Measurements from ENCODE around the gene IGDCC3.
"Not testable (repeated sequence)": the region's sequence is repeated elsewhere in the genome, so short reads cannot be mapped to it uniquely, and the experiment has no call there.

Gene IGDCC3

GRCh38 chr15:65406424-65407000 is 28.7 kb upstream of the IGDCC3 start:
- DNase-seq (ENCODE audit: low read depth in 2 of 2, low spot score in 1 of 2): no peak

GRCh38 chr15:65405791-65406423 is 28.1 kb upstream of the IGDCC3 start:
- DNase-seq (ENCODE audit: low read depth in 2 of 2, low spot score in 1 of 2): no peak

- no peak for DNase-seq (ENCODE audit: low read depth in 2 of 2, low spot score in 1 of 2)
Measured at GRCh38 chr15:65404186-65404872, 26.5 kb upstream of the IGDCC3 start.

- DNase-seq (ENCODE audit: low read depth in 2 of 2, low spot score in 1 of 2): no peak
Measured at GRCh38 chr15:65402961-65403360, 25.2 kb upstream of the IGDCC3 start.

- no peak for DNase-seq (ENCODE audit: low read depth in 2 of 2, low spot score in 1 of 2)
Measured at GRCh38 chr15:65401611-65402240, 23.9 kb upstream of the IGDCC3 start.

- peak in 1 of 2 donors; percentile 13 for DNase-seq (ENCODE audit: low read depth in 2 of 2, low spot score in 1 of 2)
Measured at GRCh38 chr15:65400760-65401610, 23.2 kb upstream of the IGDCC3 start.

GRCh38 chr15:65399997-65400396 is 22.2 kb upstream of the IGDCC3 start:
- no peak for DNase-seq (ENCODE audit: low read depth in 2 of 2, low spot score in 1 of 2)

- no peak for DNase-seq (ENCODE audit: low read depth in 2 of 2, low spot score in 1 of 2)
Measured at GRCh38 chr15:65399001-65399706, 21.4 kb upstream of the IGDCC3 start.

GRCh38 chr15:65398486-65398885 is 20.7 kb upstream of the IGDCC3 start:
- DNase-seq (ENCODE audit: low read depth in 2 of 2, low spot score in 1 of 2): not testable (repeated sequence)

GRCh38 chr15:65396965-65397317 is 19.1 kb upstream of the IGDCC3 start:
- no peak for DNase-seq (ENCODE audit: low read depth in 2 of 2, low spot score in 1 of 2)

- no peak for DNase-seq (ENCODE audit: low read depth in 2 of 2, low spot score in 1 of 2)
Measured at GRCh38 chr15:65396283-65396964, 18.6 kb upstream of the IGDCC3 start.

- DNase-seq (ENCODE audit: low read depth in 2 of 2, low spot score in 1 of 2): no peak
Measured at GRCh38 chr15:65395567-65396202, 17.9 kb upstream of the IGDCC3 start.

GRCh38 chr15:65394936-65395335 is 17.1 kb upstream of the IGDCC3 start:
- DNase-seq (ENCODE audit: low read depth in 2 of 2, low spot score in 1 of 2): no peak

- DNase-seq (ENCODE audit: low read depth in 2 of 2, low spot score in 1 of 2): no peak
Measured at GRCh38 chr15:65394280-65394789, 16.5 kb upstream of the IGDCC3 start.

GRCh38 chr15:65393557-65393956 is 15.8 kb upstream of the IGDCC3 start:
- no peak for DNase-seq (ENCODE audit: low read depth in 2 of 2, low spot score in 1 of 2)

GRCh38 chr15:65393091-65393490 is 15.3 kb upstream of the IGDCC3 start:
- DNase-seq (ENCODE audit: low read depth in 2 of 2, low spot score in 1 of 2): no peak

- no peak for DNase-seq (ENCODE audit: low read depth in 2 of 2, low spot score in 1 of 2)
Measured at GRCh38 chr15:65392368-65392767, 14.6 kb upstream of the IGDCC3 start.

- no peak for DNase-seq (ENCODE audit: low read depth in 2 of 2, low spot score in 1 of 2)
Measured at GRCh38 chr15:65391732-65392131, 13.9 kb upstream of the IGDCC3 start.

GRCh38 chr15:65390447-65390846 is 12.6 kb upstream of the IGDCC3 start:
- DNase-seq (ENCODE audit: low read depth in 2 of 2, low spot score in 1 of 2): no peak

Data from stimulated activated CD8-positive, alpha-beta memory T cell treated with anti-CD3 and anti-CD28 coated beads, Interleukin-4, amount 100 ng/mL, for 4 hours (primary cell).